Liver (tissue), 9 donors: ENCODE measurements around the gene CNTLN. TPM values are rescaled to one million over a fixed set of nuclear protein-coding genes. Genes with fewer than 3 reads are reported as not detected.
"Not testable (repeated sequence)": the region's sequence is repeated elsewhere in the genome, so short reads cannot be mapped to it uniquely, and the experiment has no call there.

ENCODE experiments used
- DNase-seq: peaks from one replicate; pipeline ENCODE4 v3.0.0-alpha.2; 2017; ENCODE audit warnings: low spot score
- H3K27ac ChIP-seq, 2 donors: one replicate each; pipeline ENCODE4 v1.7.0; 2013; ENCODE audit warnings: inconsistent platforms in 2 of 2, low read length in 2 of 2, control low read depth in 1 of 2, low read depth in 1 of 2, mild to moderate bottlenecking in 1 of 2
- H3K27me3 ChIP-seq, 4 donors: one replicate each; pipeline versions ENCODE4 v1.6.1 to v1.7.0; 2013; ENCODE audit warnings: low read length in 3 of 4, inconsistent platforms in 1 of 4, mild to moderate bottlenecking in 1 of 4, moderate library complexity in 1 of 4; ENCODE audit not compliant: control insufficient read depth in 4 of 4, insufficient read depth in 4 of 4
- H3K36me3 ChIP-seq, 4 donors: one replicate each; pipeline versions ENCODE4 v1.6.1 to v1.7.0; 2013; ENCODE audit warnings: low read length in 3 of 4, mild to moderate bottlenecking in 3 of 4, low read depth in 1 of 4, moderate library complexity in 1 of 4; ENCODE audit not compliant: control insufficient read depth in 4 of 4, insufficient read depth in 3 of 4
- H3K4me1 ChIP-seq, 4 donors: one replicate each; pipeline versions ENCODE4 v1.6.1 to v1.7.0; 2013; ENCODE audit warnings: low read length in 3 of 4, mild to moderate bottlenecking in 3 of 4, moderate library complexity in 1 of 4; ENCODE audit not compliant: control insufficient read depth in 4 of 4, insufficient read depth in 4 of 4
- H3K4me3 ChIP-seq, 3 donors: one replicate each; pipeline versions ENCODE4 v1.6.1 to v1.7.0; 2013; ENCODE audit warnings: low read length in 3 of 3, control low read depth in 1 of 3, low read depth in 1 of 3, mild to moderate bottlenecking in 1 of 3
- H3K9ac ChIP-seq, 2 donors: one replicate each; pipeline ENCODE4 v1.7.0; 2013; ENCODE audit warnings: low read length in 2 of 2, mild to moderate bottlenecking in 2 of 2, moderate library complexity in 2 of 2, control low read depth in 1 of 2, low read depth in 1 of 2
- H3K9me3 ChIP-seq, 4 donors: one replicate each; pipeline versions ENCODE4 v1.6.1 to v1.7.0; 2013; ENCODE audit warnings: low read length in 3 of 4; ENCODE audit not compliant: control insufficient read depth in 4 of 4
- ATF3 ChIP-seq: IDR thresholded peaks from 2 replicates; pipeline ENCODE4 v1.6.1; 2016; ENCODE audit warnings: antibody characterized with exemption
- CTCF ChIP-seq: fragments of 150-350 bp; IDR thresholded peaks from 2 replicates; pipeline ENCODE4 v1.5.1; 2017; ENCODE audit warnings: improper control_type of control experiment, low read depth, low read length; ENCODE audit not compliant: missing input control
- EGR1 ChIP-seq, 2 donors: IDR thresholded peaks; 2 replicates each; pipeline ENCODE4 v1.6.1; 2016 to 2018; ENCODE audit warnings: antibody characterized with exemption in 2 of 2, low read depth in 2 of 2
- FOXA1 ChIP-seq: IDR thresholded peaks from 2 replicates; pipeline ENCODE4 v1.6.1; 2016; ENCODE audit warnings: antibody characterized with exemption
- FOXA2 ChIP-seq: IDR thresholded peaks from 2 replicates; pipeline ENCODE4 v1.6.1; 2016; ENCODE audit warnings: antibody characterized with exemption
- GABPA ChIP-seq, 2 donors: IDR thresholded peaks in 1 of 2; conservative IDR thresholded peaks in 1 of 2; 2 replicates each; pipeline ENCODE4 v1.6.1; 2016; ENCODE audit warnings: antibody characterized with exemption in 2 of 2, mild to moderate bottlenecking in 1 of 2, moderate library complexity in 1 of 2
- HNF4A ChIP-seq, 2 donors: conservative IDR thresholded peaks; 2 replicates each; pipeline ENCODE4 v1.6.1; 2016; ENCODE audit warnings: antibody characterized with exemption in 2 of 2, mild to moderate bottlenecking in 2 of 2
- HNF4G ChIP-seq: IDR thresholded peaks from 2 replicates; pipeline ENCODE4 v1.6.1; 2016; ENCODE audit warnings: antibody characterized with exemption
- JUND ChIP-seq, 2 donors: IDR thresholded peaks; 2 replicates each; pipeline ENCODE4 v1.6.1; 2016; ENCODE audit warnings: antibody characterized with exemption in 2 of 2
- NR2F2 ChIP-seq: IDR thresholded peaks from 2 replicates; pipeline ENCODE4 v1.6.1; 2016; ENCODE audit warnings: antibody characterized with exemption
- RAD21 ChIP-seq, 2 donors: IDR thresholded peaks; 2 replicates each; pipeline ENCODE4 v1.6.1; 2016; ENCODE audit warnings: antibody characterized with exemption in 2 of 2, mild to moderate bottlenecking in 2 of 2
- RXRA ChIP-seq, 2 donors: IDR thresholded peaks; 2 replicates each; pipeline ENCODE4 v1.6.1; 2017 to 2018; ENCODE audit warnings: antibody characterized with exemption in 2 of 2, mild to moderate bottlenecking in 1 of 2
- SP1 ChIP-seq: IDR thresholded peaks from 2 replicates; pipeline ENCODE4 v1.6.1; 2018; ENCODE audit warnings: antibody characterized with exemption, mild to moderate bottlenecking
- TAF1 ChIP-seq: conservative IDR thresholded peaks from 2 replicates; pipeline ENCODE4 v1.6.1; 2016; ENCODE audit warnings: antibody characterized with exemption, mild to moderate bottlenecking
- YY1 ChIP-seq: IDR thresholded peaks from 2 replicates; pipeline ENCODE4 v1.6.1; 2016; ENCODE audit warnings: antibody characterized with exemption, mild to moderate bottlenecking
- WGBS: extraction: QIAGEN DNeasy Blood & Tissue Kit; methylation state at CpG from one replicate; pipeline ENCODE4 v1.1.7; 2013; 5-methylcytosine and 5-hydroxymethylcytosine counted together
- polyA plus RNA-seq, 2 donors: library from polyadenylated mRNA; stranded (reverse) in 1 of 2; unstranded in 1 of 2; fragments of 200-250 nt in 1 of 2; fragments of >200 nt in 1 of 2; fragmentation: Nextera tagmentation in 1 of 2; extraction: Ambion mirVana in 1 of 2; gene quantifications; one replicate each; pipeline versions ENCODE4 v1.2.1 to v1.2.3, GENCODE V29; 2013 to 2015
- total RNA-seq, 2 donors: library from RNA; depleted of rRNA; stranded (reverse); fragments of >200 nt; gene quantifications; one replicate each; pipeline ENCODE4 v1.2.3, GENCODE V29; 2014
- TF ChIP-seq, protein P1 (sequence below): IDR thresholded peaks from 2 replicates; pipeline ENCODE4 v1.6.1; 2016; ENCODE audit warnings: antibody characterized with exemption
- TF ChIP-seq, protein P2 (sequence below): IDR thresholded peaks from 2 replicates; pipeline ENCODE4 v1.6.1; 2016; ENCODE audit warnings: antibody characterized with exemption
- donor health status: healthy.
- donor health status: healthy.
- donor health status: healthy.
- donor health status: healthy.
- donor health status: healthy.

The CNTLN gene
- total and polyA plus RNA-seq, 4 donors = 2.8 to 31.4 (median 11.0) TPM

- TF ChIP-seq, protein P1, sequence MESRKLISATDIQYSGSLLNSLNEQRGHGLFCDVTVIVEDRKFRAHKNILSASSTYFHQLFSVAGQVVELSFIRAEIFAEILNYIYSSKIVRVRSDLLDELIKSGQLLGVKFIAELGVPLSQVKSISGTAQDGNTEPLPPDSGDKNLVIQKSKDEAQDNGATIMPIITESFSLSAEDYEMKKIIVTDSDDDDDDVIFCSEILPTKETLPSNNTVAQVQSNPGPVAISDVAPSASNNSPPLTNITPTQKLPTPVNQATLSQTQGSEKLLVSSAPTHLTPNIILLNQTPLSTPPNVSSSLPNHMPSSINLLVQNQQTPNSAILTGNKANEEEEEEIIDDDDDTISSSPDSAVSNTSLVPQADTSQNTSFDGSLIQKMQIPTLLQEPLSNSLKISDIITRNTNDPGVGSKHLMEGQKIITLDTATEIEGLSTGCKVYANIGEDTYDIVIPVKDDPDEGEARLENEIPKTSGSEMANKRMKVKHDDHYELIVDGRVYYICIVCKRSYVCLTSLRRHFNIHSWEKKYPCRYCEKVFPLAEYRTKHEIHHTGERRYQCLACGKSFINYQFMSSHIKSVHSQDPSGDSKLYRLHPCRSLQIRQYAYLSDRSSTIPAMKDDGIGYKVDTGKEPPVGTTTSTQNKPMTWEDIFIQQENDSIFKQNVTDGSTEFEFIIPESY = no peak
- TF ChIP-seq ATF3 (no peak), EGR1 (IDR thresholded peaks at IDR 0.05; ENCODE audit: low read depth in 2 of 2) (no peak), YY1 (no peak), GABPA (IDR thresholded peaks at IDR 0.05 in 1 of 2, conservative IDR thresholded peaks at IDR 0.05 in 1 of 2) (no peak), HNF4G (no peak)
Observed at GRCh38 chr9:17437813-17438212, 303.0 kb downstream of the CNTLN start (continued).

GRCh38 chr9:17445126-17445525 lies 310.3 kb downstream of the CNTLN start:
- not testable (repeated sequence) for H3K9me3 ChIP-seq, H3K27me3 ChIP-seq, H3K4me1 ChIP-seq, DNase-seq, H3K9ac ChIP-seq, H3K4me3 ChIP-seq, H3K36me3 ChIP-seq, H3K27ac ChIP-seq
- WGBS = 40% methylated on average over 3 of the region's 3 CpGs
- TF ChIP-seq RXRA (IDR thresholded peaks at IDR 0.05) = peak in 1 of 2 donors; percentile 35
- peak; percentile 33 to 53 for TF ChIP-seq HNF4A (conservative IDR thresholded peaks at IDR 0.05)
- TF ChIP-seq RAD21 (IDR thresholded peaks at IDR 0.05) = peak in 1 of 2 donors; percentile 32
- peak; percentile 31 for TF ChIP-seq SP1

GRCh38 chr9:17453751-17454150 lies 318.9 kb downstream of the CNTLN start:
- no peaks in the 10 kb centered on the region for H3K4me1 ChIP-seq
- H3K27me3 ChIP-seq = no peaks in the 10 kb centered on the region
- H3K9me3 ChIP-seq = no peaks in the 10 kb centered on the region
- no peak overlapping the region for H3K4me3 ChIP-seq
- TF ChIP-seq JUND (IDR thresholded peaks at IDR 0.05) (no peak), NR2F2 (no peak), EGR1 (IDR thresholded peaks at IDR 0.05; ENCODE audit: low read depth in 2 of 2) (no peak), RXRA (IDR thresholded peaks at IDR 0.05) (no peak)
- TF ChIP-seq, protein P1 = no peak
- H3K36me3 ChIP-seq = peaks cover 0 to 2% (median 0%) of the 10 kb centered on the region in 4 donors
- 93% methylated on average over 5 of the region's 5 CpGs for WGBS
- no peak overlapping the region for H3K9ac ChIP-seq
- H3K27ac ChIP-seq = no peak overlapping the region
- DNase-seq = no peak

GRCh38 chr9:17462869-17463464 lies 328.1 kb downstream of the CNTLN start:
- H3K4me1 ChIP-seq = no peaks in the 10 kb centered on the region
- 53% methylated on average over 5 of the region's 5 CpGs for whole genome bisulfite sequencing
- no peak overlapping the region for H3K4me3 ChIP-seq
- H3K27me3 ChIP-seq = no peaks in the 10 kb centered on the region
- no peak overlapping the region for H3K27ac ChIP-seq
- no peak overlapping the region for H3K9ac ChIP-seq
- DNase-seq = no peak
- H3K9me3 ChIP-seq = no peaks in the 10 kb centered on the region
- peaks cover 0 to 25% (median 9%) of the 10 kb centered on the region in 4 donors for H3K36me3 ChIP-seq
- no peak for TF ChIP-seq EGR1 (IDR thresholded peaks at IDR 0.05; ENCODE audit: low read depth in 2 of 2)
- TF ChIP-seq HNF4A (conservative IDR thresholded peaks at IDR 0.05) = no peak
- TF ChIP-seq TAF1 = no peak
- TF ChIP-seq, protein P2, sequence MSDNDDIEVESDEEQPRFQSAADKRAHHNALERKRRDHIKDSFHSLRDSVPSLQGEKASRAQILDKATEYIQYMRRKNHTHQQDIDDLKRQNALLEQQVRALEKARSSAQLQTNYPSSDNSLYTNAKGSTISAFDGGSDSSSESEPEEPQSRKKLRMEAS = no peak
- TF ChIP-seq GABPA (IDR thresholded peaks at IDR 0.05 in 1 of 2, conservative IDR thresholded peaks at IDR 0.05 in 1 of 2) = no peak
- TF ChIP-seq HNF4G = no peak
- TF ChIP-seq CTCF = peak; percentile 77
- TF ChIP-seq RAD21 (IDR thresholded peaks at IDR 0.05) = peak; percentile 95 to 96
- TF ChIP-seq, protein P1 = no peak
- TF ChIP-seq FOXA1 = no peak
- no peak for TF ChIP-seq FOXA2
- TF ChIP-seq NR2F2 = no peak
- no peak for TF ChIP-seq RXRA (IDR thresholded peaks at IDR 0.05)
- TF ChIP-seq JUND (IDR thresholded peaks at IDR 0.05) = no peak
- no peak for TF ChIP-seq YY1
